Measurements from ENCODE around the gene SESN3.

GRCh38 chr11:95252586-95252985 lies 21.6 kb upstream of the SESN3 start:
- TF ChIP-seq CTCF (IDR thresholded peaks at IDR 0.05) (no peak), POLR2AphosphoS5 (IDR thresholded peaks at IDR 0.05; ENCODE audit: low read depth, low read length) (no peak), TCF7L2 (IDR thresholded peaks at IDR 0.05; ENCODE audit: low read depth, low read length) (no peak), REST (IDR thresholded peaks at IDR 0.05; ENCODE audit: insufficient read depth in 1 of 2, low read depth in 2 of 2, low read length in 1 of 2) (no peak), SIN3A (IDR thresholded peaks at IDR 0.05; ENCODE audit: borderline replicate concordance, insufficient read depth, low read depth, low read length) (no peak)
